NCI-H2227 (cell line): Measurements from ENCODE around the gene RITA1.
A peak's percentile ranks its signal among the peaks of the same experiment; 100 is the strongest.

Source experiments
- DNase-seq: peaks from one replicate; lab custom pipeline; 2025; ENCODE audit not compliant: unreplicated experiment; lab: John Stamatoyannopoulos, UW

Gene RITA1

DNA sequence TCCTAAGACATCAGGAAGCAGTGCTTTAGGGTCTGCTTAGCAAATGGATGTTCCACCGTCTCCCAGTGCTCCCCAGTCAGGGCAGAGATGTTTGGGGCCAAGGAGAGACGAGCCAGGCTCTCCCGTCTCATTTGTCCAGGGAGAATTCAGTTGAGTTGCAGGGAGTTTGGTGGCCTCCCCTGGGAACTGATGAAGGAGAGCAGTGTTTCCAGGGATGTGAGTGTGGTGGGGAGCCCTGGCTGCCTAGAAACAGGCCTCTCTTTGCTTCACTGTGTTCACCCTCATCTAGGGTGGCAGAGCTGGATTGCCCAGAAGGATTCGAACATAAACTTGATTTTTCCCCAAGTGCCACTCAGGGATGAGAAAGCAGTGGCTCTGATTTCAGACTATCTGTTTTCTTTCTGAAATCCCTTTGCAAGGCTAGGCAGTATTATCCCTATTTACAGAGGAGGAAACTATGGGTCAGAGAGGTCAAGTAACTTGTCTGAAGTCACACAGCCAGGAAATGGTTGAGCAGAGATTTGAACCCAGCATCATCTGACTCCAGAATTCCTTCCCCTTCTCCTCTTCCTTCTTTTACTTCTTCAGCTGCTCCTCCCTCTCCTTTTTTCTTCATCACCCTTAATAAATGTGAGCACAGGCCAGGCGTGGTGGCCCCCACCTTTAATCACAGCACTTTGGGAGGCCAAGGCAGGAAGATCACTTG, 42.3 kb downstream of the RITA1 start:
- no peak for DNase-seq

DNA sequence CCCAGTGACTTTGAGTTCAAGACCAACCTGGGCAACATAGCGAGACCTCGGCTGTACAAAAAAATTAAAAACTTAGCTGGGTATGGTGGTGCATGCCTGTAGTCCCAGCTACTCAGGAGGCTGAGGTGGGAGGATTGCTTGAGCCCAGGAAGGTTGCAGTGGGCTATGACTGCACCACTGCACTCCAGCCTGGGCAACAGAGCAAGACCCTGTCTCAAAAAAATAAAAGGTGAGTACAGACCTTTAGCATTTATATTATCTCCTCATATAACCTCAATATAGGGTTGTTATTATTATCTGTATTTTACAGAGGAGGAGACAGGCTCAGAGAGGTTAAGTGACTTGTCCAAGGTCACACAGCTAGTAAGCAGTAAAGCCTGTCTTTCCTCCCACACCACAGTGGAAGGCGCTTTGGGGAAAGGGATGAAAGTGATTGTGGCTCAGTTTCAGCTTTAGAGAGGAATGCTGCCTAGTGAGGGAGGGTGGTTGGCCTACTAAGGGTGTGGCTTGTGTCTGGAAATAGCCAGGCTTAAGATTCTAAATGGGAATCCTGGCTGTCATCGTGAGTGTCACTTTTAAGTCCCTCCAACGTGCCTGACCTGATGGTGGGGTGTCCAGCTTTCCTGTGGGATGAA, 43.0 kb downstream of the RITA1 start:
- no peak for DNase-seq

DNA sequence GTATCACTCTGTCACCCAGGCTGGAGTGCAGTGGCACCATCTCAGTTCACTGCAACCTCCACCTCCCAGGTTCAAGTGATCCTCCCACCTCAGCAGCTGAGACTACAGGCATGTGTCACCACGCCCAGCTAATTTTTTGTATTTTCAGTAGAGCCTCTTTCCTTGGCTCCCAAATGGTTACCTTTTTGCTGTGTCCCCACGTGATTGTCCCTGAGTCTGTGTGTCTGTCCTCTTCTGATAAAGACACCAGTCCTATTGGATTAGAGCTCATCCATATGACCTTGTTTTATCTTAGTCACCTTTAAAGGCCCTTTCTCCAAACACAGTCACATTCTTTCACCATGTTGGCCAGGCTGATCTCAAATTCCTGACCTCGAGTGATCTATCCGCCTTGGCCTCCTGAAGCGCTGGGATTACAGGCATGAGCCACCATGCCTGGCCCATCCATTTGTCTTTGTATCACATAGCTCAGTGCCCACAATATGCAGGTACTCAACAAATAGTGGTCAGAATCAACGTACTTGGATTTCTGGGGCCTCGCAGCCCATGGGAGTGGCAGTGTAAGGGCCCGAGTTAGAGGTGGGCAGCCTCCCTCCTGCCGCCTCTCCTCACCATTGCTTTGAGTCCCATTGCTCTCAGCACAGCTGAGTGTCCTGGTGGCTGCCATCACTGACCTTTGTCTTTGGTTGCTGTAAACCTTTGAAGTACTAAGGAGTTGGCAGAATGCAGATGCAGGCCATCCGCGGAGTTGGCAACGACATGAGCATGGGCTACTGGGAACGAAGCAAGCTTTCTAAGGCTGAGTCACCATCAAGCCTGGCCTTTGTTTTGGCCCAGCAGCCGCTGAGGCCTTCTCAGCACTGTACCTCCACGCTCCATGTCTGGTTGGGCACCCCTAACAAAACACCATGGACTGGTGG, 45.1 kb downstream of the RITA1 start:
- no peak for DNase-seq

DNA sequence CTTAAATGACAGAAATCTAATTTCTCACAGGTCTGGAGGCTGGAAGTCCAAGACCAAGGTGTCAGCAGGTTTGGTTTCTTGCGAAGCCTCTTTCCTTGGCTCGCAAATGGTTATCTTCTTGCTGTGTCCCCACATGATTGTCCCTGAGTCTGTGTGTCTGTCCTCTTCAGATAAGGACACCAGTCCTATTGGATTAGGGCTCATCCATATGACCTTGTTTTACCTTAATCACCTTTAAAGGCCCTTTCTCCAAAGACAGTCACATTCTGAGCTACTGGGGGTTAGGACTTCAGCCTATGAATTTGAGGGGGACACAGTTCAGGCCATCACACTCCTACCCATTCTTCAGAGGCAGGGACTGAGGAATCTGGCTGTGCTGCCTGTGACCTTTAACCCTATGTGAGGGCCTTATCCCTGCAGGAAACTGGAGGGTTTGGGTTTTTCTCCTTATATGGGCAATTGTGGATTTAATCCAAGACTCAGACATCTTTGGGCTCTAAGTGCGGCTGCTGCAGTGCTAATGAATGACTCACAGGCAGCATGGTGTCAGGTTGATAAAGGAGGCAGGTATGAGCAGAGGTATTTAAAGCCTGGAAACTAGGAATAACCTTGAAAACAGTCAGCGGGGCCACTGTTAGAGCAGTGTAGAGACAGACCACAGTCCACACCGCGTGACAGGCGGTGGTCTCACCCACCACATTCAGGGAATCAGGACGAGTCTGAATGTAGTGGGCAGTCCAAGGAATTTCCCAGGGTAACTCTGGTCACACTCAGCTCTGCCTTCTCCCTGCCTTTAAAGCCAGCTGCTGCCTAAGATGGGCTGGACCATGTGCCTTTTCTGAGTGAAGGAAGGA, 45.9 kb downstream of the RITA1 start:
- no peak for DNase-seq

DNA sequence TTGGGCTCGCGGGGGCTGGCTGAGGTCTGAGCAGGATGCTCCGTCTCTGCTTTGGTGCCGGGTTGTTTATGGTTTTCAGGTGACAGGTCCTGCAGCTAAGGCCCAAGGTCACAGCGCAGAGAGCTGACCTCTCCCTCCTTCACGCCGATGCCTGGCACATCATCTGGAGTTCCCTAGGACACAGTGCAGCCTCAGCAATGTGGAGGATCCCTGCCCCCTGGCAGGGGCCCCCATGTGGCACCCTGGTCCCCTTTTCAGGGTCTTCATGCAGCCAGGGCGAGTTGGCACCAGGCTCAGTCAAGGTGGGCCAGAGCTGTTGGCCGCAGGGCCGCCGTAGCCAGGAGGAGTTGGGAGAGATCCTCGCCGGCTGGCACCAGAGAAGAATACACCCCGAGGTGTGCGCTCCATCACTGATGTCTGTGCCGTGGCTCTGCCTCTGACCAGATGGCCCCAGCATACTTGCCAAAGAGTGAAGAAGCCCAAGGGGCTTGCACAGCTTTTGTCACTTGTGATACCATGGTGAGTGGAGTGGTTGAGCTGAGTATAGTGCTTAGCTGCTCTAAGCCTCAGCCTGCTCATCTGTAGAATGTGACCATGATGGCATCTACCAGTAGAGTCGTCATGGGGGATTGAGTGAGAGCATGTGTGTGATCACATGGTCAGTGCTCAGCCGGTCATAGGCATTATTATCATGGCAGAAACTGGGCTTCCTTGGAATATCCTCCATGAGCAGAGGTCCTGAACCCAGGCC, 46.7 kb downstream of the RITA1 start:
- DNase-seq = no peak

DNA sequence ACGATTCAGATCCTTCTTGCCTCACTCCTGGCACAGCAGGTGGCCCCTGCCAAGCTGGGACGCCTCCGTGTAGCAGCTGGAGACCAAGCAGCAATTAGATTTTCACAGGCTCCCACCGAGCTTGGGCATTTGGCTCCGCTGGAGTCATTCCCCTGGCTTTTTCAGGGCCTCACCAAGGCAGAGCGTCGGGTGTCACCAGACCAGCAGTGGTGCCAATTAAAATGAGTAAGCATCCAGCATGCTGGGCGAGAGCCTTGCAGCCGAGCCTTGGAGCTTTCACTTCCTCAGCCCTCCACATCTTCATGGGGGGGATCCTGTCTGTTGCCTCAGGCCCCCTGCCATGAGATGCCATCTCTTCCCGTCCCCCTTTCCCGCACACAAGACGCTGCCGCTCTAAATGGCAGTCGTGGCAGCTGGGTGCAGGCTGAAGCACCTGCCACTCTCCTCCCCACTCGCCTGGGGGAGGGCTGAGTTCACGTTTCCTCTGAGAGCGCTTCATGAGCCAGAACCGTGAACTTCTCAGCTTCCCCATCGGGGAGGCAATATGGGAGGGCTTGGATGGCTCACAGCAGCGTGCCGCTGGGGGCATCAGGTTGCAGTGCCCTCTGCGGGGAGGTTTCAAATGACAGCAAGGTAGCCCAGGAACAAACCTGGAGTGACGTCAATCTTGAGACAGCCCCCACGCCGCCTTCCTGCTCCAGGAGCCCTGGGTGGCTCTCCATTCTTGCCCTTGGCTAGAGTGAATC, 47.5 kb downstream of the RITA1 start:
- peak; percentile 77 for DNase-seq

DNA sequence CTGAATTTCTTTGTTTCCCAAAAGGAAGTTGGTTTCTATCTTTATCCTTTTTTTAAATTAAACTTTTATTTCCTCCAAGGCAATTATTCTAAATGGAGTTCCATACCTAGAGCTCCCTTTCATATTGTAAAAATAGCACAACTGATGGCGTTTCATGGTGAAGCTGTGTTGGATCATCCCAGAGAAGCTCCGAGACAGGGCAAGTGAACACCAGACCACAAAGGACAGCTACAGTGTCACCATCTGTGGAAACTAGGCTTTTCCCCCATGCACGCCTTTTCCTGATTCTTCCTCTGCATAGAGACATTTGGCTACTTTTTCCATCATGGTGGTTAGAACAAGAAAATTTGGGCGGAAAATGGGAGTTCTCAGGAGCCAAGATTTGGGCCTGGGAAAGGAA, 48.4 kb downstream of the RITA1 start:
- no peak for DNase-seq

DNA sequence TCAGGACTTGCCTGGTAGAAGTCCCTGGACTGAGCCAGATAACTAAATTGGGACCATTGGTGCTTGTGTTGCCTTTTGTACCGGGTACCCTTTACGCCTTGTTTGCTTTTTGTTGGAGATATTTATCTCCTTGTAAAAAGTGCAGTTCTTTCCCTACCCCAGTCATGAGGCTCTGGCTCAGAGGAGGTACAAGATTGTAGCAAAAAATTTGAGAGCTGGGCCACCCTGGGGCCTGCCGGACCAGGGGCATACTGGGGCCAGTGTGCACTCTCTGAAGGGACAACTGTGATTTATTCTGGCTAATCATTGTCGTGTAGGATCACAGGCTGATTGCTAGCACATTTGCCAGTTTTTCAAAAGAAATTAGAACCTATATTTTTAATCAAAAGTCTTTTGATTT, 49.0 kb downstream of the RITA1 start:
- no peak for DNase-seq

DNA sequence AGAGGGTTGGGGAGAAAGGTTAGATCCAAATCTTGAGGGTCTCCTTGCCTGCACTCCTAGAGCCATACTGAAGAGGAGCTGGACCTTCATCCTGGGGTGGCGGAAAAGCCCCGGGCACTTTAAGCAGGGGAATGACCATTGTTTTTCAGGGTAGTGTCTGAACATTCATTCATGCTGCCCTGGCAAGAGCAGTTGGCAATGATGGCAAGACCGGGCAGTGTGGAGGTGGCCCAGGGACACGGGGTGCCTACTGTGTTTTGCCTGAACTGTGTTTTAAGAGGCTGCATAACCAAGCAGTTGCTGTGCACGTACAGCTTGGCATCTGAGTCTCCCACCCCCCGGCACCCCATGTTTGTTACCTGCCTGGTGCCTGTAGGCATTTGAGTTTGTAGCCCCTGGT, 50.5 kb downstream of the RITA1 start:
- DNase-seq = no peak

DNA sequence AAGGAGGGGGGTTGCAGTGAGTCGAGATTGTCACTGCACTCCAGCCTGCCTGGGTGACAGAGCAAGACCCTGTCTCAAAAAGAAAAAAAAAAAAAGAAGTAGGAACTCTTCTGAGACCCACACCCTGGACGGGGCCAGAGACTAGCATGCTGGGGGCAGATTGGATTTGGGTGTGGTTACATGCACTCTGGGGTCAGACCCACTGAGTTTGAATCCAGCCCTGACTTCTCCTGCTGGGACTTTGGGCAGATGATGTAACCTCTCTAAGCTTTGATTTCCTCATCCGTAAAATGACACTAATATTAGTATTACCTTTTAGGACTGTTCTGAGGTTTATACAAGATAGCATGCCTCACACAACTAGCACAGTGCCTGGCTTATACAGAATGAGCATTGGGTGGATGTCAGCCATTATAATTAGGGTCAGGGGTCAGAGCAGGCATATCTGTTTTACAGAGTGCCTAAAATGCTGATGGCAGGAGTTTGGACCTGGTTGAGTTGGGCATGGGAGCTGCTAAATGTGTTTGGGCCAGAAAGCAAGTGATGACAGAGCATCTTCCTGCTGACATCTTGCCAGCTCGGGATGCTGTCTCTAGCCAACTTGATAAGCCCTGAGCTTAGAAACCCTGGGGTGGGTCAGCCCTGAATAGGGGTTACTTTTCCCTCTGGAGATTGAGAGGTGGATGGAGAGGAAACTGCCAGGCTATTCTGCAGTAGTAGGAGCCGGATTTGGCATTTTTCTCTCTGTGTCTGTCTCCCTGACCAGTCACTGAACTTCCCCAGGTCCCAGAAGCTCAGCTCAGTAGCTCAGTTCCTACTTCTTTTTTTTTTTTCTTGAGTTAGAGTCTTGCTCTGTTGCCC, 51.2 kb downstream of the RITA1 start:
- DNase-seq = no peak

DNA sequence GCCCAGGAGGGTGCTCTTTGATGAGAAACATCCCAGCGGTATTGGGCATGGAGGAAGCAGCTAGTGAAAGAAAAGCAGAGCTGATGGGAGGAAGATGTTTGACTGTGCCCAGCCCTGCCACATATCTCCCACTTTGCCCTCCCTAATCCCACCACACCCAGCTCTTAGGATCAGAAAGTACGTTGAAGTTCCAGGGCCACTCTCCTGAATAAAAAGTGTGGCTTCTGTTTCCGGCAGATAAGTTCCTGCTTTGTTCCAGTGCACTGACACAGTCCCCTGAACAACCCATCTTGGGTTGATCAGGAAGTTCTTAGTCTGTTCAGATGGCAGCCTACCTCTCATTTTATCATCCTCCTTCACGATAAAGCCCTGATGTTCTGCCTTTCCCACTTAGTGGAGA, 52.2 kb downstream of the RITA1 start:
- no peak for DNase-seq

DNA sequence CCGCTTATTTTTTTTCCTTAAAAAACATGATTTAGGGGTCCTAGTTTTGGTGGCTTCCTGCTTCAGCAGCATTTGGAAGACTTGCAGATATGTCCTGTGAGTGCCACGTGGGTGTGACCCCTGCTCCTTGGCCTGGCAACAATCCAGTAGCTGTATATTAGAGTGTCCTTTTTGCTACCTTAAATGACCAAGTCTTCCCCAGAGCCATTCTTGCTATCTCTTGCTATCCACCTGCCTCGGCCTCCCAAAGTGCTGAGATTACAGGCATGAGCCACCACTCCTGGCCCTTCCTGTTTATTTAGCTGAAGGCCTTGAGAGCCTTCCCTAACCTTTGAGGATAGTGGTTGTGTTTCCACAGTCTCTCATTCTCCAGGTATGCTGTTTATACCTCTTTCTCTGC, 52.8 kb downstream of the RITA1 start:
- DNase-seq = no peak

DNA sequence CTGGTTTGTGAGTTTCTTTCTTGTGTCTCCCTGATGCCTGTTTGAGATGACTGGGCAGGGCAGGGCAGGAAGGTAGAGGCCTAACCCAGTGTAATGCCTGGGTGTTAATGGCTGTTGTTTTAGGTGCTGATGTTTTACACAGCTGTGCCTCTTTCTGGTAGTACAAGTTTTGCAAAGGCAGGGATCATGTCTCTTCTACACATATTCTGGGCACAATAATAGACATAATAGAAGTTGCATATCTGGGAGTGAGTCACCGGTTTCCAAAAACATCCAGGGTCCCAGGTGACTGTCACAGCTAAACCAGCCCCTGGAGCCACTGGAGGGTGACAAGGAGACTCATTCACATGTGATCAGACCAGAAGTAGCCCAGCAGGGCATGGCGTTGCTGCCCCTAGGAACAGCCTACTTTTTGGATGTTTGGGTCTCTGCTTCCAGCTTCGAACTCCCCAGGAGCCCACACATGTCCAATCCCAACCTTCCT, 53.8 kb downstream of the RITA1 start:
- DNase-seq = no peak

DNA sequence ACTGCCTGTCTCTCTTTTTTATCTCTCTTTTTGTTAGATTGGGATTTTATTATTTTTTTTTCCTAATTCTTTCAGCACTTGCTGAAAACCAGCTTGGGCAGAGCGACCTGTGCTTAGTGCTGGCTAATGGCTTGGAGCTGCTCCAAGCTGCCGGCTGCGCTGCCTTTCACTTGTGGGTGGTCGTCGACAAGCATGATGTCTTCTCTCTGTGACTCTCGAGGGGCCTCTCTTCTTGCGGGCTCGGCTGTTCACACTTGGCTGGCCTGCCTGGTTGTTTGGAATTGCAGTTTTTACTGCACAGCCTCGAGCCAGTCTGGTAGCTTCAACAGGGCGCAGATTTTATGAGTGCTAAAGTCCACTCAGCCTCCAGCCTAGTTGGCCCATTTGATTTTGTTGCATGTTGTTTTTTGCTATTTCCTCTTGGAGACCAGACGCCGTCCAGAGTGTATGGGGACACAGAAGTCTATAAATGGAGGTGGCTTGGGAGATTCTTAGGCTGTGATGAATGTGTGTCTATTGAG, 54.4 kb downstream of the RITA1 start:
- DNase-seq = no peak

DNA sequence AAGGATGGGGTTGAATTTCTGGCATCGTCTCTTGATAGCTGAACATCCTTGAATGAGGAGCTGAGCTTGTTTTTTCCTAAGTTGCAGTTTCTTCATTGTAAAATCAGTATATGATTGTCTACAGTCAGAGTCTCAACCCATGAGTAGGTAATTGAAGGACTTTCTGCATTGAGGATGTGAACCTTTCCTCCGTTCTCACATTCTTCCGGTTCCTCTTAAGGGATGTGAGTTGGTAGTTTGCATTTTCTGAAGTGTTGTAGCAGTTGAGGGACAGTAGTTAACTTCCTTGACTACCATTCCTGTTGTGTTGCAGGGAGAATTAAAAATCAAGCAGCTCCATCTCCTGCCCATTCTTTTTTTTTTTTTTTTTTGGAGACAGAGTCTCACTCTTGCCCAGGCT, 54.9 kb downstream of the RITA1 start:
- no peak for DNase-seq

DNA sequence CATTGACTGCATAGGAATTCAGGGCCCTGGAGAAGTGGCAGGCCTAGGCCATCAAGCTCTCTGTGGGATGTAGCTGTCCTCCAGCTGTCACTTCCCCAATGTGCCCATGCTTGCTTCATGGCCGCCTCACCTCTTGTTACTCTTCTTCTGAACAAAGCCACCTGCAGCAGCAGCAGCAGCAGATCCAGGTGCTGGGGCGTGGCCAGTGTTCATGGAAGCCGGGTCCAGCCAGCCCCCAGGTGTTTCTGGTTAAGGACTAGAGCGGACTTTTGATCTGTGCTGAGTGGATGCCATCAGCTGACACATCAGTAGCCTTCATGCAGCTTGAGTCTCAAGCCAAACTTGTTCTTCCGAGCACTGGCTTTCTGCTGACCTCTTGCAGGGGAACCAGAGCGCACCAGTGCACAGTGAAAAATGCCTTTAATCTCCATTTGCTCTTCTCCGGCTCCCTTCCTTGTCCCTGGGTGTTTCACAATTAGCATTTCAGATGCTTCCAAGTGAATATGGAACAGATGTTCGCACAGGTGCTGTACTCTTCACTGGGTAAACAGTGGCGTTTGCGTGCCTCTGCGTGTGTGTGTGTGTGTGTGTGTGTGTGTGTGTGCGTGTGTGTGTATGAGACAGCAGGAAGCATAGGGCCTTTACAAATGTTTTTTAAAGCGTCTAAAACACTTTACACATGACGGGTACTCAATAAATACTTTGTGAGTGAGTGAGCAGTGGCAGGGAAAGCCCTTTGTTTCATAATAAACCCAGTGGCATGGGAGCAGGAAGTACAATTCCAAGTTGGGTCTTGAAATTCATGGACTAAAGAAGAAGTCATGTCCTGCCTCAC, 55.9 kb downstream of the RITA1 start:
- peak; percentile 8 for DNase-seq
